K562 (cell line): ENCODE data around the gene SPEM2. TPM values are rescaled to one million over a fixed set of nuclear protein-coding genes. Genes with fewer than 3 reads are reported as not detected.
A peak's percentile ranks its signal among the peaks of the same experiment; 100 is the strongest.

ENCODE experiments used
- ATF1 ChIP-seq, 2 experiments: fragments of 450-650 bp in 1 of 2; IDR thresholded peaks; 2 replicates each; pipeline ENCODE4 v1.6.1; 2016; ENCODE audit warnings: missing compliant biosample characterization in 1 of 2, missing genetic modification characterization in 1 of 2
- ATF6 ChIP-seq: sonication (generic); formaldehyde crosslinking; IDR thresholded peaks from 2 replicates; pipeline ENCODE4 v1.4.0; 2020; ENCODE audit warnings: mild to moderate bottlenecking, missing genetic modification reagents
- ATF7 ChIP-seq: fragments of 450-650 bp; IDR thresholded peaks from 2 replicates; pipeline ENCODE4 v1.7.1; 2014; ENCODE audit warnings: mild to moderate bottlenecking, moderate library complexity
- CBFA2T3 ChIP-seq: fragments of 450-650 bp; IDR thresholded peaks from 2 replicates; pipeline ENCODE4 v1.6.1; 2017
- CTBP1 ChIP-seq: fragments of 450-650 bp; IDR thresholded peaks from 2 replicates; pipeline ENCODE4 v1.6.1; 2016; ENCODE audit warnings: borderline replicate concordance
- ESRRA ChIP-seq: fragments of 450-650 bp; IDR thresholded peaks from 2 replicates; pipeline ENCODE4 v1.6.1; 2014; ENCODE audit warnings: low read depth, mild to moderate bottlenecking, moderate library complexity, borderline replicate concordance
- GABPA ChIP-seq: fragments of 200-800 bp; sonication (Bioruptor generic); conservative IDR thresholded peaks from 2 replicates; pipeline ENCODE4 v1.6.1; 2016; ENCODE audit warnings: low read depth, missing genetic modification characterization, missing compliant biosample characterization
- GABPB2 ChIP-seq: fragments of 250-450 bp; sonication (Bioruptor Pico); conservative IDR thresholded peaks from 2 replicates; pipeline ENCODE4 v1.5.1; 2021; ENCODE audit warnings: mild to moderate bottlenecking
- MAFG ChIP-seq: fragments of 450-650 bp; conservative IDR thresholded peaks from 2 replicates; pipeline ENCODE4 v1.6.1; 2016; ENCODE audit warnings: missing genetic modification characterization, missing compliant biosample characterization
- MBD1 ChIP-seq: fragments of 250-450 bp; sonication (Bioruptor Pico); IDR thresholded peaks from 2 replicates; pipeline ENCODE4 v1.8.0; 2022; ENCODE audit warnings: inconsistent platforms
- NFE2 ChIP-seq: IDR thresholded peaks from 2 replicates; pipeline ENCODE4 v1.6.1; 2014; ENCODE audit warnings: antibody characterized with exemption, low read depth
- NR2C2 ChIP-seq, 2 experiments: fragments of 200-800 bp in 1 of 2; sonication (Bioruptor generic) in 1 of 2; sonication (generic) in 1 of 2; formaldehyde crosslinking in 1 of 2; IDR thresholded peaks; 2 replicates each; pipeline versions ENCODE4 v1.6.1 to v1.8.0; 2016 to 2022; ENCODE audit warnings: mild to moderate bottlenecking in 1 of 2, missing compliant biosample characterization in 1 of 2, missing genetic modification characterization in 1 of 2, missing genetic modification reagents in 1 of 2
- RUNX1 ChIP-seq: sonication (generic); IDR thresholded peaks from 2 replicates; pipeline ENCODE4 v1.6.1; 2016; ENCODE audit warnings: antibody characterized with exemption, low read depth
- SMARCC2 ChIP-seq: fragments of 450-650 bp; IDR thresholded peaks from 2 replicates; pipeline ENCODE4 v1.6.1; 2017; ENCODE audit warnings: antibody characterized with exemption, moderate library complexity, mild to moderate bottlenecking, low read depth
- SRSF9 ChIP-seq: fragments of 200-400 bp; formaldehyde crosslinking; IDR thresholded peaks from 2 replicates; pipeline ENCODE4 v1.6.1; 2017; ENCODE audit warnings: low read depth, low read length, borderline replicate concordance
- TBL1XR1 ChIP-seq, 2 experiments: IDR thresholded peaks; 2 replicates each; pipeline ENCODE4 v1.6.1; 2012; ENCODE audit warnings: improper control_type of control experiment in 2 of 2, low read length in 2 of 2, mild to moderate bottlenecking in 1 of 2
- ZC3H8 ChIP-seq: fragments of 450-650 bp; IDR thresholded peaks from 2 replicates; pipeline ENCODE4 v1.6.1; 2017
- ZKSCAN8 ChIP-seq: fragments of 200-800 bp; sonication (Bioruptor generic); IDR thresholded peaks from 2 replicates; pipeline ENCODE4 v1.6.1; 2016; ENCODE audit warnings: missing genetic modification characterization, missing compliant biosample characterization
- ZNF146 ChIP-seq: IDR thresholded peaks from one replicate; pipeline ENCODE4 v1.6.1; 2018; ENCODE audit warnings: missing compliant biosample characterization; ENCODE audit not compliant: unreplicated experiment
- ZNF232 ChIP-seq: sonication (generic); formaldehyde crosslinking; IDR thresholded peaks from 2 replicates; pipeline ENCODE4 v1.8.0; 2022; ENCODE audit warnings: mild to moderate bottlenecking, missing genetic modification reagents
- ZNF277 ChIP-seq: fragments of 250-450 bp; sonication (Bioruptor Pico); IDR thresholded peaks from 2 replicates; pipeline ENCODE4 v1.8.0; 2022; ENCODE audit warnings: inconsistent platforms, mild to moderate bottlenecking, moderate library complexity, borderline replicate concordance
- ZSCAN29 ChIP-seq: fragments of 450-650 bp; IDR thresholded peaks from 2 replicates; pipeline ENCODE4 v1.6.1; 2017
- polyA plus RNA-seq, 8 experiments: library from polyadenylated mRNA; depleted of rRNA in 4 of 8; stranded (reverse) in 5 of 8; unstranded in 3 of 8; fragments of >200 nt; fragmentation: Nextera tagmentation in 2 of 8; fragmentation: Illumina TruSeq in 1 of 8; extraction: Ambion mirVana in 2 of 8; extraction: Trizol in 1 of 8; gene quantifications; 2 replicates each; pipeline versions ENCODE4 v1.2.1 to v1.2.3, GENCODE V29; 2011 to 2014; ENCODE audit warnings: inconsistent platforms in 1 of 8, missing spikeins in 1 of 8
- total RNA-seq, 7 experiments: library from RNA; depleted of rRNA in 6 of 7; stranded (reverse); fragments of >200 nt in 6 of 7; fragmentation: Illumina TruSeq in 2 of 7; extraction: Trizol in 2 of 7; gene quantifications; 2 replicates each; pipeline versions ENCODE4 v1.2.1 to v1.2.3, GENCODE V29; 2011 to 2021; ENCODE audit warnings: low replicate concordance in 1 of 7
- TF ChIP-seq, protein P1 (sequence below): sonication (generic); formaldehyde crosslinking; IDR thresholded peaks from 2 replicates; pipeline ENCODE4 v1.8.1; 2023; ENCODE audit warnings: mild to moderate bottlenecking, missing genetic modification reagents

Gene SPEM2
- total and polyA plus RNA-seq, 9 of the 15 experiments (the other 6 are each of a cell fraction or from before 2014, with no cell fraction given) = not detected

- TF ChIP-seq MBD1 (CRISPR knock-in tag) (no peak), ESRRA (peak; percentile 99), MAFG (tag) (no peak), RUNX1 (no peak), ZNF146 (CRISPR knock-in tag) (no peak), CBFA2T3 (peak; percentile 19; the same call in 1 of the 2 replicates), ZKSCAN8 (no peak), SMARCC2 (no peak), ZC3H8 (no peak), GABPB2 (CRISPR knock-in tag) (no peak), NFE2 (0 out of 2 replicates have a peak, but pooled peaks have one; percentile 18), ATF1 (CRISPR knock-in tag; IDR thresholded peaks at IDR 0.05) (no peak), ATF1 (tag; IDR thresholded peaks at IDR 0.05) (0 out of 2 replicates have a peak, but pooled peaks have one; percentile 20), TBL1XR1 (IDR thresholded peaks at IDR 0.05; ENCODE audit: low read length in 2 of 2) (no peak), CTBP1 (peak; percentile 73), ATF6 (CRISPR knock-in tag) (no peak), NR2C2 (CRISPR knock-in tag; IDR thresholded peaks at IDR 0.05) (peak; percentile 80; the same call in 1 of the 2 replicates), NR2C2 (tag; IDR thresholded peaks at IDR 0.05) (peak; percentile 95), ZSCAN29 (no peak), GABPA (tag) (no peak), SRSF9 (no peak), ZNF277 (CRISPR knock-in tag) (no peak), ZNF232 (CRISPR knock-in tag) (no peak), ATF7 (peak; percentile 45; the same call in 1 of the 2 replicates)
- TF ChIP-seq, protein P1, sequence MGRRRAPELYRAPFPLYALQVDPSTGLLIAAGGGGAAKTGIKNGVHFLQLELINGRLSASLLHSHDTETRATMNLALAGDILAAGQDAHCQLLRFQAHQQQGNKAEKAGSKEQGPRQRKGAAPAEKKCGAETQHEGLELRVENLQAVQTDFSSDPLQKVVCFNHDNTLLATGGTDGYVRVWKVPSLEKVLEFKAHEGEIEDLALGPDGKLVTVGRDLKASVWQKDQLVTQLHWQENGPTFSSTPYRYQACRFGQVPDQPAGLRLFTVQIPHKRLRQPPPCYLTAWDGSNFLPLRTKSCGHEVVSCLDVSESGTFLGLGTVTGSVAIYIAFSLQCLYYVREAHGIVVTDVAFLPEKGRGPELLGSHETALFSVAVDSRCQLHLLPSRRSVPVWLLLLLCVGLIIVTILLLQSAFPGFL (CRISPR knock-in tag) = no peak
Measured at GRCh38 chr17:7466639-7467341, 41.4 kb downstream of the SPEM2 start (continued).
